ENCODE data around the gene TOP3B. TPM values are rescaled to one million over a fixed set of nuclear protein-coding genes. Genes with fewer than 3 reads are reported as not detected.

TOP3B gene
- total RNA-seq, 1 donor from 2014 or later: 63.3 TPM

DNA sequence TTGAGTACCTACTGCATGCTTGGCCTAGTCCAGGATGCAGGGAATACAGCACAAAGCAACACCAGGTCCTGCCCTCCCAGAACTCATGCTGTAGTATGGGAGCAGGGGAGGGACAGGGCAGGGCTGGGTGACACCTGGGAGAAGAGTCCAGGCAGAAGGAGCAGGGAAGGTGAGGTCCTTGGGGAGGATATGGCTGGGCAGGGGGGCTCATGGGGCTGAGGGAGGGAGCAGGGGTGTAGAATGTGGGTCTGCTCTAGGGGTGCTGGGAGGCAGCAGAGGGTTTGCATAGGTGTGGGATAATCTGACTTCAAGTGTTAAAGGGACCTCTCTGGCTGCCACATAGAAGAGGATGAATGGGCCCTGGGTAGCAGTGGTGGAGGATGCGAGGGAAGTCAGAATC lies 4.8 kb downstream of the TOP3B start:
- Mint-ChIP-seq H3K27ac (no peak overlapping the region), H3K4me3 (no peak overlapping the region), H3K4me1 (peaks cover 17% of the 10 kb centered on the region), H3K9me3 (no peaks in the 10 kb centered on the region), H3K27me3 (ENCODE audit: low read depth) (no peaks in the 10 kb centered on the region), H3K36me3 (peaks cover 6% of the 10 kb centered on the region)
- DNase-seq (ENCODE audit: low spot score in 2 of 2, unreplicated experiment in 2 of 2): no peak
- TF ChIP-seq, protein P1, sequence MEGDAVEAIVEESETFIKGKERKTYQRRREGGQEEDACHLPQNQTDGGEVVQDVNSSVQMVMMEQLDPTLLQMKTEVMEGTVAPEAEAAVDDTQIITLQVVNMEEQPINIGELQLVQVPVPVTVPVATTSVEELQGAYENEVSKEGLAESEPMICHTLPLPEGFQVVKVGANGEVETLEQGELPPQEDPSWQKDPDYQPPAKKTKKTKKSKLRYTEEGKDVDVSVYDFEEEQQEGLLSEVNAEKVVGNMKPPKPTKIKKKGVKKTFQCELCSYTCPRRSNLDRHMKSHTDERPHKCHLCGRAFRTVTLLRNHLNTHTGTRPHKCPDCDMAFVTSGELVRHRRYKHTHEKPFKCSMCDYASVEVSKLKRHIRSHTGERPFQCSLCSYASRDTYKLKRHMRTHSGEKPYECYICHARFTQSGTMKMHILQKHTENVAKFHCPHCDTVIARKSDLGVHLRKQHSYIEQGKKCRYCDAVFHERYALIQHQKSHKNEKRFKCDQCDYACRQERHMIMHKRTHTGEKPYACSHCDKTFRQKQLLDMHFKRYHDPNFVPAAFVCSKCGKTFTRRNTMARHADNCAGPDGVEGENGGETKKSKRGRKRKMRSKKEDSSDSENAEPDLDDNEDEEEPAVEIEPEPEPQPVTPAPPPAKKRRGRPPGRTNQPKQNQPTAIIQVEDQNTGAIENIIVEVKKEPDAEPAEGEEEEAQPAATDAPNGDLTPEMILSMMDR (IDR thresholded peaks at IDR 0.05; ENCODE audit: unreplicated experiment): no peak

DNA sequence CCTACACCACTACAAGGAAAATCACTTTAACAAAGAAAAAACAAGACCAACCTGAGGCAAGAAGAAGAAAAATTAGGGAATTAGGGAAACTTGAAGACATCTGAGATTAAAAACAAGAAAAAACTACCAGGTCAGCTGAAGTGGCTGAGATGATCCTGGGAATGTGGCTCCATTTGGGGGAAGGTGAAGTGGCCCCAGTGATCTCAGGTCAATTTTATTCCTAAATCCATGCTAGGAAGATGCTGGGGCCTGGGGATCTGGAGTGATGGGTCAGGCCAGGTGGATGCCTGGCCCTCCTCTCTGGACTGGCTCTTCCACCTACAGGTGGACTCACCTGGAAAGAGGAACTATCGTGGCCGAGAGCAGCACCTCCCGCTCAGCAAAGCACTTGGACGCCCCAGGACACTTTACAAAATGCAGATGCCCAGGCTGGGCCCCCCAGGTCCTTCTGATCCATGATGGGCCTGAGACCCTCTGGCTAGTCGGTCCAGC lies 6.7 kb downstream of the TOP3B start:
- DNase-seq (ENCODE audit: low spot score in 2 of 2, unreplicated experiment in 2 of 2): no peak
- no peak overlapping the region for H3K4me3 Mint-ChIP-seq
- peaks cover 3% of the 10 kb centered on the region for H3K4me1 Mint-ChIP-seq
- H3K27ac Mint-ChIP-seq: no peak overlapping the region
- H3K9me3 Mint-ChIP-seq: no peaks in the 10 kb centered on the region
- H3K27me3 Mint-ChIP-seq (ENCODE audit: low read depth): no peaks in the 10 kb centered on the region
- peaks cover 14% of the 10 kb centered on the region for H3K36me3 Mint-ChIP-seq
- TF ChIP-seq, protein P1 (IDR thresholded peaks at IDR 0.05; ENCODE audit: unreplicated experiment): no peak

DNA sequence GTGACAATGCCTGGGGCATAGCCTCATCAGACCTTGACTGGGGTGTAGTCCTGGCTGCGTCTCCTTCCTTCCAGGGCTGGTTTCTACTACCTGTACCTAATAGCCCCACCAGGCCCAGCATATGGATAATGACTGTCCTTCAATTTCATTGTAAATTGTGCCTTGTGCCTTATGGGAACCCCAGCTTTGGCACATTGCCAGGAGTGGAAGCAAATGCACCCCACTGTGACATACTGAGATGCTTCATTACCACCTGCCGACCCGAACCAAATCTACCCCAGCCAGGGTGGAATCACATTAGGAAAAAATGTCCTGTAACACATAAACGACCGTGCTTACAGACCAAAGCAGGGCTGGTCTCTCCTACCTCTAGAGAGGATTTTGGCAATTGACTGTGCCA lies 7.3 kb downstream of the TOP3B start:
- peaks cover 18% of the 10 kb centered on the region for H3K36me3 Mint-ChIP-seq
- no peaks in the 10 kb centered on the region for H3K9me3 Mint-ChIP-seq
- no peaks in the 10 kb centered on the region for H3K27me3 Mint-ChIP-seq (ENCODE audit: low read depth)
- no peaks in the 10 kb centered on the region for H3K4me1 Mint-ChIP-seq
- H3K27ac Mint-ChIP-seq: no peak overlapping the region
- DNase-seq (ENCODE audit: low spot score in 2 of 2, unreplicated experiment in 2 of 2): no peak
- no peak overlapping the region for H3K4me3 Mint-ChIP-seq
- TF ChIP-seq, protein P1 (IDR thresholded peaks at IDR 0.05; ENCODE audit: unreplicated experiment): no peak

DNA sequence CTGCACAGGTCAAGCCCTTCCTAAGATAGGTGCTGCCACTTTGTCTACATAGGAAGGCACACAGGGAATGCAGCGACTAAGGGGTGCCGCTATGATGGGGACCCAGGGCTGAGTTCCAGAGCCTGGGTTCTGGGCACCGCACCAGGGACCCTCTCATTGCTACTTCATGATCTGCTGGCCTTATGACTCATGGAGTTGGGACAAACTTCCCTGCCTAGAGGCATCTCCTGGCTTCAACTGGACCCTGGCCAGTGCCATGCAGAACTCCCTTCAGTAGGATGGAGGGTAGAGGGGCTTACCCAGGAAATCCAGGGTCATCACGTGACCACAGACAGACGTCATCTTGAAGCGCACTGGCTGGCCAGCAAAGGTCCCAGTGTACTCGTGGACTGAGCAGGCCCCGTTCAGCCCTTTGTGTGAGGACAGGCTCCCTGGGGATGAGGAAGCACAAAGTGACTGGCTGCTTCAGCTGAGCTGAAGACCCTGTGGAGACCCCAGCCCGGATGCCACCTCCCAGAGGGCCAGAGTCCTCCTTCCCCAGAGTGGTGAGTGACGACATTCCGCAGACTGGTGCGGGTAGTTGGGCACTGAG lies 8.4 kb downstream of the TOP3B start:
- Mint-ChIP-seq H3K4me3 (no peak overlapping the region), H3K4me1 (no peaks in the 10 kb centered on the region), H3K9me3 (no peaks in the 10 kb centered on the region), H3K27ac (no peak overlapping the region), H3K27me3 (ENCODE audit: low read depth) (no peaks in the 10 kb centered on the region), H3K36me3 (peaks cover 19% of the 10 kb centered on the region)
- no peak for DNase-seq (ENCODE audit: low spot score in 2 of 2, unreplicated experiment in 2 of 2)
- TF ChIP-seq, protein P1 (IDR thresholded peaks at IDR 0.05; ENCODE audit: unreplicated experiment): no peak

DNA sequence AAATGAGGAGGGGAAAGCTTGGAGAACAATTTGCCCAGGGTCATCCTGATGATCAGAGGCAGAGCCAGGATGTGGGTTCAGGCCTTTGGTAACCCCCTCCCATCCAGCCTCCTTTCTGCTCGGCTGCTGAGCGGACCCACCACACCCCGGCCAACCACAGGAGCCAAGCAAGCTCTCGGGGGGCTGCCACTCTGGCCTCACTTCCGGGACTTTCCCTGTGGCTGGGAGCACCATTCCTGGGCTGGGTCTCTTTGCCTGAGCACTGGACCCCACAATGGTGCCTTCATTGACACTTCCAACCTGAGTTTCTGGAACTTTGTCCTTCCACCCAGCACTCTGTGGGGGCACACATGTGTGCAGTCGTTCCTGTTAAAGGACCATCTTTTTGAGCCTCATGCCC lies 9.8 kb downstream of the TOP3B start:
- no peak overlapping the region for H3K4me3 Mint-ChIP-seq
- H3K27me3 Mint-ChIP-seq (ENCODE audit: low read depth): no peaks in the 10 kb centered on the region
- TF ChIP-seq, protein P1 (IDR thresholded peaks at IDR 0.05; ENCODE audit: unreplicated experiment): no peak
- no peak for DNase-seq (ENCODE audit: low spot score in 2 of 2, unreplicated experiment in 2 of 2)
- no peaks in the 10 kb centered on the region for H3K4me1 Mint-ChIP-seq
- H3K27ac Mint-ChIP-seq: no peak overlapping the region
- H3K9me3 Mint-ChIP-seq: no peaks in the 10 kb centered on the region
- H3K36me3 Mint-ChIP-seq: peaks cover 24% of the 10 kb centered on the region
